SHP77 (cell line): ENCODE measurements around the gene TBCD.
"Not testable (repeated sequence)": the region's sequence is repeated elsewhere in the genome, so short reads cannot be mapped to it uniquely, and the experiment has no call there.

Experiments used
- DNase-seq, 2 experiments: peaks; one replicate each; lab custom pipeline; 2025; lab: John Stamatoyannopoulos, UW

TBCD gene

GRCh38 chr17:82729479-82730260 lies 22.2 kb upstream of the TBCD start:
- no peak for DNase-seq

GRCh38 chr17:82732118-82732743 lies 19.6 kb upstream of the TBCD start:
- no peak for DNase-seq

GRCh38 chr17:82734987-82735866 lies 16.6 kb upstream of the TBCD start, which contains the start of gene FN3K:
Gene FN3K, plus strand, starts transcription at chr17:82735615. Its CDS starts 22 bp downstream, at chr17:82735637.
- DNase-seq: peak; percentile 72 to 87

- DNase-seq: no peak
Measured at GRCh38 chr17:82736511-82737185, 15.2 kb upstream of the TBCD start.

GRCh38 chr17:82737967-82738877 lies 13.6 kb upstream of the TBCD start:
- peak; percentile 68 to 85 for DNase-seq

GRCh38 chr17:82740906-82741759 lies 10.7 kb upstream of the TBCD start:
- no peak for DNase-seq

- DNase-seq: no peak
Measured at GRCh38 chr17:82743344-82744219, 8.3 kb upstream of the TBCD start.

GRCh38 chr17:82744736-82745135 lies 7.1 kb upstream of the TBCD start:
- DNase-seq: not testable (repeated sequence)

GRCh38 chr17:82745524-82745923 lies 6.3 kb upstream of the TBCD start:
- no peak for DNase-seq

- no peak for DNase-seq
Measured at GRCh38 chr17:82748756-82749155, 3.1 kb upstream of the TBCD start.

GRCh38 chr17:82750241-82750908 lies 1.5 kb upstream of the TBCD start:
- DNase-seq: no peak

- no peak for DNase-seq
Measured at GRCh38 chr17:82751171-82751570, 694 bp upstream of the TBCD start.

- peak in 1 of 2 experiments; percentile 47 for DNase-seq
Measured at GRCh38 chr17:82752371-82753200, 721 bp downstream of the TBCD start.

- no peak for DNase-seq
Measured at GRCh38 chr17:82753201-82753464, 1.3 kb downstream of the TBCD start.

- DNase-seq: no peak
Measured at GRCh38 chr17:82754297-82755208, 2.7 kb downstream of the TBCD start.

GRCh38 chr17:82756166-82756565 lies 4.3 kb downstream of the TBCD start:
- DNase-seq: no peak

GRCh38 chr17:82765371-82765770 lies 13.5 kb downstream of the TBCD start:
- DNase-seq: no peak
